Measurements from ENCODE around the gene ANTKMT.
"Not testable (repeated sequence)": the region's sequence is repeated elsewhere in the genome, so short reads cannot be mapped to it uniquely, and the experiment has no call there.

ANTKMT gene

GRCh38 chr16:681746-682427 lies 39.1 kb upstream of the ANTKMT start:
- DNase-seq: no peak

- no peak for DNase-seq
Measured at GRCh38 chr16:682493-683395, 38.2 kb upstream of the ANTKMT start.

- no peak for DNase-seq
Measured at GRCh38 chr16:683396-684070, 37.4 kb upstream of the ANTKMT start.

GRCh38 chr16:684071-684794 lies 36.7 kb upstream of the ANTKMT start, which contains the start of gene JMJD8:
TSS of gene JMJD8 (minus strand) at chr16:684334. CDS start at chr16:684319, 15 bp downstream.
- DNase-seq: peak; percentile 87

GRCh38 chr16:684961-685696 lies 35.8 kb upstream of the ANTKMT start:
- no peak for DNase-seq

GRCh38 chr16:685967-686366 lies 35.0 kb upstream of the ANTKMT start:
- no peak for DNase-seq

GRCh38 chr16:686459-687260 lies 34.3 kb upstream of the ANTKMT start:
- no peak for DNase-seq

- no peak for DNase-seq
Measured at GRCh38 chr16:687499-687898, 33.4 kb upstream of the ANTKMT start.

- no peak for DNase-seq
Measured at GRCh38 chr16:689175-689897, 31.6 kb upstream of the ANTKMT start.

GRCh38 chr16:691242-691641 lies 29.7 kb upstream of the ANTKMT start:
- DNase-seq: not testable (repeated sequence)

- DNase-seq: no peak
Measured at GRCh38 chr16:692356-693108, 28.4 kb upstream of the ANTKMT start.

- no peak for DNase-seq
Measured at GRCh38 chr16:693364-693763, 27.6 kb upstream of the ANTKMT start.

GRCh38 chr16:693766-694165 lies 27.2 kb upstream of the ANTKMT start:
- no peak for DNase-seq

GRCh38 chr16:694187-694862 lies 26.6 kb upstream of the ANTKMT start:
- DNase-seq: no peak

- DNase-seq: no peak
Measured at GRCh38 chr16:694863-695354, 26.0 kb upstream of the ANTKMT start.

- DNase-seq: no peak
Measured at GRCh38 chr16:695355-696089, 25.4 kb upstream of the ANTKMT start.

GRCh38 chr16:698911-699671 lies 21.9 kb upstream of the ANTKMT start:
- DNase-seq: no peak
